ENCODE data around the gene PDLIM5.
"Not testable (repeated sequence)": the region's sequence is repeated elsewhere in the genome, so short reads cannot be mapped to it uniquely, and the experiment has no call there.

PDLIM5 gene

DNA sequence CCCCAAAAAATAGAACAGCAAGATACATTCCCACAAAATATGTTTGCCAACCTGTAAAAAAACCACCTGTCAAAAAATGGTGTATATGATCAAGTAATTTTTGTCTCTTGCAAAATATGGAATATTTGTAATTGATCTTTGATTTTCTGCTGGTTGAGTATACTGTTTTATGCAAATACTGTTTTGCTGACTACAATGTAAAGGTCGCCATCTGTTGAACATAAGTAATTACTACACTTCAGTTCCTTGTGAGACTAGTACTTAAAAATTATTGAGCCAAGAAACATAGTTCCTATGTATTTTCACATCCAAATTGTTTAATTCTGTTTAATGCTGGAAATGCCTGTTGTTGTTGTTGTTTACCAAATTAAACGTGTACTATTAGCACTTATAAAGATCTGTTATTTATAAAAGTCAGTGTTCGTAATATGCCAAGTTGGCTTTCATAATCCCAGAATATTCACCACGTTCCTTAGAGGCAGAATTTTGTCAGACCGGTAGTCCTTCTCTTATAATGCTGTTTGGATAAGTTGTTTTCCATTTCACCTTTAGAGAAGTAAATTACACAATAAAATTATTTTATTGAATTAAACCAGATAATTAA is 144.2 kb downstream of the PDLIM5 start:
- Histone ChIP-seq H3K36me3 (ENCODE audit: control insufficient read depth, insufficient read depth, low read length) (peaks cover 9% of the 10 kb centered on the region; the same call in 1 of the 2 replicates), H3K27me3 (ENCODE audit: control insufficient read depth, insufficient read depth, low read length) (no peaks in the 10 kb centered on the region)

DNA sequence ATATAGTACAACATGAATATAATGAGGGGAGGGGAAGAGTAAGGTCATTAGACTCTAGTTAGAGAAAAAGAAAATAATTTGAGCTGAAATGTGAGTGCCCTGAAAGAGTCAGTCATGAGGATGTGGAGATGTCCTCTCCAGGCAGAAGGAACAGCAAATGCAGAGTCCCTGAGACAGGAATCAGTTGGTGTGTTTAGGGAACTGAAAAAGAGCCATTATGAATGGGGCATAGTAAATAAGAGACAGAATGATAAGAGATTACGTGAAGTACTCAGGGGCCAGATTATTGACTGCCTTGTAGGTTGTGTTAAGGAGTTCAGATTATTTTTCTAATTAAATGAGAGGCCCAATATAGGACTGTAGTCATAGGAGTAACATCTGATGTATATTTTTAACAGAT is 147.0 kb downstream of the PDLIM5 start:
- H3K9ac ChIP-seq (ENCODE audit: low read length), result no peak overlapping the region
- H3K4me3 ChIP-seq (ENCODE audit: low read depth, low read length), result no peak overlapping the region
- H3K36me3 ChIP-seq (ENCODE audit: control insufficient read depth, insufficient read depth, low read length), result no peaks in the 10 kb centered on the region; the same call in 1 of the 2 replicates
- no peaks in the 10 kb centered on the region for H3K27me3 ChIP-seq (ENCODE audit: control insufficient read depth, insufficient read depth, low read length)
- H3K9me3 ChIP-seq (ENCODE audit: control insufficient read depth, insufficient read depth, low read depth, low read length), result no peaks in the 10 kb centered on the region
- H3K27ac ChIP-seq (ENCODE audit: low read depth, low read length), result no peak overlapping the region
- H3K4me1 ChIP-seq (ENCODE audit: control insufficient read depth, insufficient read depth, low read length), result 0 out of 2 replicates have a peak, but pooled peaks cover 4% of the 10 kb centered on the region

More for the DNA sequence above, 144.2 kb downstream of the PDLIM5 start:
- no peak overlapping the region for H3K9ac ChIP-seq (ENCODE audit: low read length)
- 0 out of 2 replicates have a peak, but pooled peaks cover 4% of the 10 kb centered on the region for H3K4me1 ChIP-seq (ENCODE audit: control insufficient read depth, insufficient read depth, low read length)
- H3K9me3 ChIP-seq (ENCODE audit: control insufficient read depth, insufficient read depth, low read depth, low read length), result no peaks in the 10 kb centered on the region
- H3K27ac ChIP-seq (ENCODE audit: low read depth, low read length), result no peak overlapping the region
- H3K4me3 ChIP-seq (ENCODE audit: low read depth, low read length), result no peak overlapping the region

DNA sequence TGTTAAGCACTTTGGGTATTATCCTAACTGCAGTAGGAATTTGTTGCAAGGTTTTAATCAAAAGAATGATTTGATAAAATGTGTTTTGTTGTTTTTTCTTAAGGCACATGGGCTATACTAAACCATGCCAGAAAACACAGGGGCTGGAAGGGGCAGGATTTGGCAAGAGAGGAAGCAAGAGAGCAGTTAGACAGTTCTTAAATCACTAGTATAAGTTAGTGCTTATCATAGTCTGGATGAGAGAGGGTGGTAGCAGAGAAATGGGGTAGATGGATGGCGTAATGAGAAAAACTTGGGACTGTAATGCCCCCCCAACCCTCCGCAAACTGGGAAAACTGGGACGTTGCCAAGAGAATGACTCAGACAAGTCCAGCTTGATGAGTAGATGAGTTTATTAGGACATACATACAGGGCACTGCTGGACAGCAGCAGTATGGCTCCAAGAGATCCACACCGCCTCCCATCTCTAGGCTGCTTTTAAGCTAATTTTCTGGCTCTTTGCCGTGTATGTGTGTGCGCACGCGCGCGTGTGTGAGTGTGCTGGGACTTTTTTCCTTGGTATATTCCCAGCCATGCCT is 151.5 kb downstream of the PDLIM5 start:
- Histone ChIP-seq H3K9ac (ENCODE audit: low read length) (no peak overlapping the region), H3K4me3 (ENCODE audit: low read depth, low read length) (no peak overlapping the region), H3K27me3 (ENCODE audit: control insufficient read depth, insufficient read depth, low read length) (no peaks in the 10 kb centered on the region), H3K27ac (ENCODE audit: low read depth, low read length) (no peak overlapping the region), H3K36me3 (ENCODE audit: control insufficient read depth, insufficient read depth, low read length) (no peaks in the 10 kb centered on the region), H3K9me3 (ENCODE audit: control insufficient read depth, insufficient read depth, low read depth, low read length) (no peaks in the 10 kb centered on the region), H3K4me1 (ENCODE audit: control insufficient read depth, insufficient read depth, low read length) (no peaks in the 10 kb centered on the region)

DNA sequence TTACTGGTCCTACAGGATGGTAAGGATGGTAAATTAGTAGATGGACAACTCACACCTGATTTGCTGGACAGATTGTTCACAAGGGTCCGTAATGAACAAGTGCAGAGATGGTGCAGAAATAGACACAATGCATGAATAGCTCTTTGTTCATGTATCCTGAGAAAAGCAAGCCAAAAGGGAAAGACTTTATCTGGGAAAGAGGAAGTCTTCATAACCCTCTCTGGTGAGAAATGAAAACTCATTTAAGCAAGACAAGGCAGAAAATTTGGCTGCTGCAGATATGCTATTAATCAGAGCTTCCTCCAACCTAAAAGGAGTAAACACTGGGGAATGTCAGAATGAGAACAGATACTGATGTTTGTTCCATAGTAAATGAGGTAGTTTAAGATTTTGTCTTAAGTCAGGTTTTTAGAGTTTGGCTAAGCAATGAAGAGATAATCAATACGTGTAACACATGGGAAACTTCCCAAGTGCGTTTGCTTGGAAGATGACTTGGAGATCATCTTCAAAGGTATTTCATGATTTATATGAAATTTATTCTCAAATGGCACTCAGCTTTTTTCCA is 153.6 kb downstream of the PDLIM5 start:
- no peaks in the 10 kb centered on the region for H3K36me3 ChIP-seq (ENCODE audit: control insufficient read depth, insufficient read depth, low read length)
- no peaks in the 10 kb centered on the region for H3K27me3 ChIP-seq (ENCODE audit: control insufficient read depth, insufficient read depth, low read length)
- no peak overlapping the region for H3K4me3 ChIP-seq (ENCODE audit: low read depth, low read length)
- no peaks in the 10 kb centered on the region for H3K9me3 ChIP-seq (ENCODE audit: control insufficient read depth, insufficient read depth, low read depth, low read length)
- H3K9ac ChIP-seq (ENCODE audit: low read length), result no peak overlapping the region
- no peaks in the 10 kb centered on the region for H3K4me1 ChIP-seq (ENCODE audit: control insufficient read depth, insufficient read depth, low read length)
- H3K27ac ChIP-seq (ENCODE audit: low read depth, low read length), result no peak overlapping the region

DNA sequence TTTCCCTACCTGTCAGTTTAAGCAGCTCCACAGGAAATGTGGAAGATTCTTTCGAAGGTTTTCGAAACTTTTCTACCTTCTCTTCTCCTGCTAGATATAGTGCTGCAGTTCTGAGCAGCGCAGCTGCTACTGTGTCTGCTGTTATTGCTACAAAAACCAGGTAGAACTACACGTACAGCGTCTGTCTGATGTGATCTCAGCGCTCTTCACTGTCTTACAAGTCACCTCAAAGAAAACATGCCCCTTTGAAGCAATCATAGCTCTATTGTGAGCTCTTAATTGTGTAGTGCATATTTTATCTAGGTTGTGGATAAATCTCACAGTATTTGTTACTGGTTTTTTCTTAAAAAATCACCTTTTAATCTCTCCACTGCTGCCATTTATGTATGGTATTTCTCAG is 158.4 kb downstream of the PDLIM5 start:
- H3K4me1 ChIP-seq (ENCODE audit: control insufficient read depth, insufficient read depth, low read length), result no peaks in the 10 kb centered on the region

DNA sequence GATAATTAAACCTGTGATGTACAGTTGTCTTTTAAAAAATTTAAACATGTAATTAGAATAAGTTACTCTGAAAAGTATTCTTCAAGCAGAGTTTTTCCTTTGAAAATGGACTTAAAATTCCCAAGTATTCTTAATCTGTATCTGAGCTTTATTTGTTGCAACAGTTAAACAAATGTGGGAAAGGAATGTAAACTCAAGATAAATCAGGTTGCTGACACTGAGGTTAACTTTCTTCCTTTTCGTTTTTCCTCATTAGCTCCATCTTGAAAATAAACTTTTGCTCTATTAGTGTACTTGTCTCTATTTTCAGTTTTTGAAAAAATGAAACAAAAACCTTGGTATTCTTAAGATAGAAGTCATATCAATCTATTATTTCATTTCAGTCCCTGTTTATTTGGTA is 161.5 kb downstream of the PDLIM5 start:
- no peak overlapping the region for H3K4me3 ChIP-seq (ENCODE audit: low read depth, low read length)
- H3K9ac ChIP-seq (ENCODE audit: low read length), result no peak overlapping the region
- no peak overlapping the region for H3K27ac ChIP-seq (ENCODE audit: low read depth, low read length)
- H3K4me1 ChIP-seq (ENCODE audit: control insufficient read depth, insufficient read depth, low read length), result no peaks in the 10 kb centered on the region
- H3K36me3 ChIP-seq (ENCODE audit: control insufficient read depth, insufficient read depth, low read length), result peaks cover 6% of the 10 kb centered on the region
- no peaks in the 10 kb centered on the region for H3K27me3 ChIP-seq (ENCODE audit: control insufficient read depth, insufficient read depth, low read length)
- no peaks in the 10 kb centered on the region for H3K9me3 ChIP-seq (ENCODE audit: control insufficient read depth, insufficient read depth, low read depth, low read length)

More for the DNA sequence above, 158.4 kb downstream of the PDLIM5 start:
- no peak overlapping the region for H3K9ac ChIP-seq (ENCODE audit: low read length)
- no peak overlapping the region for H3K4me3 ChIP-seq (ENCODE audit: low read depth, low read length)
- H3K9me3 ChIP-seq (ENCODE audit: control insufficient read depth, insufficient read depth, low read depth, low read length), result no peaks in the 10 kb centered on the region
- H3K27ac ChIP-seq (ENCODE audit: low read depth, low read length), result no peak overlapping the region
- no peaks in the 10 kb centered on the region for H3K27me3 ChIP-seq (ENCODE audit: control insufficient read depth, insufficient read depth, low read length)
- no peaks in the 10 kb centered on the region for H3K36me3 ChIP-seq (ENCODE audit: control insufficient read depth, insufficient read depth, low read length)

DNA sequence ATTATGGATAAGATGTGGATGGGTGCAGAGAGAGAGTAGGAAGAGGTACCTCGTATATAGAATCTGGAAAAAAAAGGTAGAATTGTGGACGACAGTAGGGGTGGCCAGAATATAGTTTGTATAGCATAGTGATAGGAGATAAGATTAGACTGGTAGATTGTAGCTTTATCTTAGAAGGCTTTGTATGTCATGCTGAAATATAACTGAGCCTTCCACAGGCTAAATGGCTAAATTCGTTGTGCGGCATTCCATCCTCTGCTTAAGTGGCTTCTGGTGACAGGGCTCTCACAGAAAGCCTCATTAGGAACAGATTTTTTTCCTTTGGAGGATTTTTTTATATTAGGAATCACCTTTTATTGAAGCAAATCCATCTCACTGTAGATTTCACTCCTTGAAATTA is 163.7 kb downstream of the PDLIM5 start:
- Histone ChIP-seq H3K4me3 (ENCODE audit: low read depth, low read length) (no peak overlapping the region), H3K27me3 (ENCODE audit: control insufficient read depth, insufficient read depth, low read length) (no peaks in the 10 kb centered on the region), H3K9ac (ENCODE audit: low read length) (no peak overlapping the region), H3K4me1 (ENCODE audit: control insufficient read depth, insufficient read depth, low read length) (no peaks in the 10 kb centered on the region), H3K36me3 (ENCODE audit: control insufficient read depth, insufficient read depth, low read length) (peaks cover 16% of the 10 kb centered on the region), H3K27ac (ENCODE audit: low read depth, low read length) (no peak overlapping the region), H3K9me3 (ENCODE audit: control insufficient read depth, insufficient read depth, low read depth, low read length) (no peaks in the 10 kb centered on the region)

DNA sequence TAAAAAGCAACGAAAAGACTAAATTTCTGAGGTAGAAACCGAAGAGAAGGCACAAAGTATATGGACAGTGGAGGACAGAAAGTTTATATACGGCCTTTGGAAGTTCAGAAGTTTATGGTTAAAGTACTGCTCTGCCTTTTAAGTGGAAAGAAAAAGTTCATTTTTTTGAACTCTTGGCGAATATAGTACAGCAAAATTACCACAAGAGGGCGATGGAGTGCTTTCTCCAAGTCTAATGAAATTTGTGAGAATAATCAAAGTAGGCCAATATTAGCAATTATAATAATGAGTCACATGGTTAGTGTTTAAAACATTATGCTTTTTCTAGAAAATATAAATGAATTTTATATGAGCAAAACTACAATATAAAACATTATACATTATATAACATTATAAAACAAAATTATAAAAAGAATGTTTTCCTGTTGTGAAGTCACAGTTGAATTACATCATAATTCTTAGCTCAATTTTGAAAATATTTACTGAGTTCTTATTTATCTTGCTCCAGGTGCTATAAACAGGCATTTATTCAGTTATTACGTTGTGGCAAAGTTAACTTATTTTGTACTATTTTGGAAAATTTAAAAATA is 169.8 kb downstream of the PDLIM5 start:
- Histone ChIP-seq H3K36me3 (ENCODE audit: control insufficient read depth, insufficient read depth, low read length) (peaks cover 16% of the 10 kb centered on the region), H3K9ac (ENCODE audit: low read length) (no peak overlapping the region), H3K4me1 (ENCODE audit: control insufficient read depth, insufficient read depth, low read length) (no peaks in the 10 kb centered on the region), H3K9me3 (ENCODE audit: control insufficient read depth, insufficient read depth, low read depth, low read length) (no peaks in the 10 kb centered on the region), H3K27ac (ENCODE audit: low read depth, low read length) (no peak overlapping the region), H3K4me3 (ENCODE audit: low read depth, low read length) (no peak overlapping the region), H3K27me3 (ENCODE audit: control insufficient read depth, insufficient read depth, low read length) (no peaks in the 10 kb centered on the region)

DNA sequence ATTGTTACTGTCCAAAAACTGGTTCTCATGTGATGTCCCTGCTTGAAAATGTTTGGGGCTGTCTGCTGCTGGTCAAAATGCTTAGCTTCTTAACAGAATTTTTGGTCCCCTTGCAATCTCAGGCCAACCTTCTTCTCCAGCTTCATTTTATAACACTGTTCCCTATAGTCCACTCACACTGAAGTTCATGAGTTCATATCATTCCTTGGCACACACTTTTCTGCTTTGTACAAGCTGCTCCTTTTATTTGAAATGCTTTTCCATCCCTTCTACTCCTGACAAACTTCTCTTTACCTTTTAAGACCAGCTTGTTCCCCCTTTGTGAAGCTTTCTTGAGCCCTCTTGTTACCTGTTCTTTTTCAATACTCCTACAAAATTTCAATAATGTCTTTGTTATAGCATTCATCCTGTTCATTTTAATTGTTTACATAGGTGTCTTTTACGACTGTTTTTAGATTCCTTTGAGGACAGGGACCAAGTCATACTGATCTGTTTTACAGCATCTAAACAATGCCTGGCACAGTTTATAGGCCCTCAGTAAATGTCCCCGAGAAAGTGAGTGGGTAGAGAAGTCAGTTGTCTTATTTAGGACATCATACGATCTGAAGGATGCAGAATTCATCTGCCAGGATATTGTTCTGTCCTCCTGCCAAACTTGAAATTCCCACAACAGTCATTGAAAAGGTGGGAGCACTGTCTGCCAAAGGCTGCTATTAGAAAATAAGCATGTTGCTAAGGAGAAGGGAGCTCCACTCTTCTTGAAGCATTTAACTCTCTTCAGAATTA is 171.6 kb downstream of the PDLIM5 start:
- Histone ChIP-seq H3K9me3 (ENCODE audit: control insufficient read depth, insufficient read depth, low read depth, low read length) (no peaks in the 10 kb centered on the region), H3K36me3 (ENCODE audit: control insufficient read depth, insufficient read depth, low read length) (peaks cover 11% of the 10 kb centered on the region), H3K27ac (ENCODE audit: low read depth, low read length) (no peak overlapping the region), H3K9ac (ENCODE audit: low read length) (no peak overlapping the region), H3K4me1 (ENCODE audit: control insufficient read depth, insufficient read depth, low read length) (no peaks in the 10 kb centered on the region), H3K4me3 (ENCODE audit: low read depth, low read length) (no peak overlapping the region), H3K27me3 (ENCODE audit: control insufficient read depth, insufficient read depth, low read length) (no peaks in the 10 kb centered on the region)

DNA sequence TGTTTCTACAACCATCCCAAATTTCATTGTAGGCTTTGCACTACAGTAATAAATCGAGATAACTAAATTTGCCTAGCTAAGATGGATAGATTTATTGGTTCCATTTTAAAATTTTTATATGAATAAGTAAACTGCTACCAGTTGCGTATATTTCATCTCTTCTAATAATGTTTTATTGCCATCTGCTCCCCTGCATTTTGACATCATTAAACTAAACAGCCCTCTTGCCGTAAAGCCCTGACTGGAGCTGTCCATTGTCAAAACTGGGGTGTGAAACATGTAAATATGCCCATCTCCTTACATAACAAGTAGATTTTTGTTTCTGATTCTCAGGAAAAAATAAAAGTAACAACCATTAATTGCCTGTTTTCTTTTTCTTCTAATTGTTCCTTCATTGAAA is 175.2 kb downstream of the PDLIM5 start:
- Histone ChIP-seq H3K9me3 (ENCODE audit: control insufficient read depth, insufficient read depth, low read depth, low read length) (no peaks in the 10 kb centered on the region), H3K27ac (ENCODE audit: low read depth, low read length) (no peak overlapping the region), H3K4me1 (ENCODE audit: control insufficient read depth, insufficient read depth, low read length) (no peaks in the 10 kb centered on the region), H3K4me3 (ENCODE audit: low read depth, low read length) (no peak overlapping the region), H3K36me3 (ENCODE audit: control insufficient read depth, insufficient read depth, low read length) (0 out of 2 replicates have a peak, but pooled peaks cover 2% of the 10 kb centered on the region), H3K9ac (ENCODE audit: low read length) (no peak overlapping the region), H3K27me3 (ENCODE audit: control insufficient read depth, insufficient read depth, low read length) (no peaks in the 10 kb centered on the region)

DNA sequence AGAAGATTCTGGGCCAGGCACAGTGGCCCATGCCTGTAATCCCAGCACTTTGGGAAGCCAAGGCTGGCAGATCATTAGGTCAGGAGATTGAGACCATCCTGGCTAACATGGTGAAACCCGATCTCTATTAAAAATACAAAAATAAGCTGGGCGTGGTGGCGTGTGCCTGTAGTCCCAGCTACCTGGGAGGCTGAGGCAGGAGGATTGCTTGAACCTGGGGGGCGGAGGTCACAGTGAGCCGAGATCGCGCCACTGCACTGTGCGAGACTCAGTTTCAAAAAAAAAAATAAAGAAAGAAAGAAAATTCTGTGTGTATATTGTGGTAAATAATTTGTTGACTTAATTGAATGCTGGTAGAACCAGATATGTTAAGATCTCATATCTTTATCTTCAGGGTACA is 177.3 kb downstream of the PDLIM5 start:
- H3K27ac ChIP-seq (ENCODE audit: low read depth, low read length); H3K36me3 ChIP-seq (ENCODE audit: control insufficient read depth, insufficient read depth, low read length); H3K4me3 ChIP-seq (ENCODE audit: low read depth, low read length); H3K4me1 ChIP-seq (ENCODE audit: control insufficient read depth, insufficient read depth, low read length); H3K27me3 ChIP-seq (ENCODE audit: control insufficient read depth, insufficient read depth, low read length); H3K9ac ChIP-seq (ENCODE audit: low read length); H3K9me3 ChIP-seq (ENCODE audit: control insufficient read depth, insufficient read depth, low read depth, low read length): not testable (repeated sequence)
